Measurements from ENCODE around the gene COL4A2. TPM values are rescaled to one million over a fixed set of nuclear protein-coding genes. Genes with fewer than 3 reads are reported as not detected.
A peak's percentile ranks its signal among the peaks of the same experiment; 100 is the strongest.

COL4A2 gene
- total RNA-seq, 1 donor from 2014 or later, result 7.6 TPM

GRCh38 chr13:110403721-110404120, 96.6 kb downstream of the COL4A2 start:
- Histone ChIP-seq H3K27me3 (ENCODE audit: control insufficient read depth, insufficient read depth, low read length) (no peaks in the 10 kb centered on the region), H3K4me3 (ENCODE audit: low read depth, low read length) (no peak overlapping the region), H3K36me3 (ENCODE audit: control insufficient read depth, insufficient read depth, low read length) (no peaks in the 10 kb centered on the region)
- no peak for FAIRE-seq
- no peak for DNase-seq (ENCODE audit: low read depth)
- TF ChIP-seq CTCF (IDR thresholded peaks at IDR 0.05; ENCODE audit: insufficient read depth, low read length, severe bottlenecking), result no peak

- no peak for DNase-seq (ENCODE audit: low read depth)
- H3K4me3 ChIP-seq (ENCODE audit: low read depth, low read length), result no peak overlapping the region
- H3K27me3 ChIP-seq (ENCODE audit: control insufficient read depth, insufficient read depth, low read length), result no peaks in the 10 kb centered on the region
- no peaks in the 10 kb centered on the region for H3K36me3 ChIP-seq (ENCODE audit: control insufficient read depth, insufficient read depth, low read length)
- TF ChIP-seq CTCF (IDR thresholded peaks at IDR 0.05; ENCODE audit: insufficient read depth, low read length, severe bottlenecking), result no peak
- no peak for FAIRE-seq
Measured at GRCh38 chr13:110404321-110404720, 97.2 kb downstream of the COL4A2 start.

DNA sequence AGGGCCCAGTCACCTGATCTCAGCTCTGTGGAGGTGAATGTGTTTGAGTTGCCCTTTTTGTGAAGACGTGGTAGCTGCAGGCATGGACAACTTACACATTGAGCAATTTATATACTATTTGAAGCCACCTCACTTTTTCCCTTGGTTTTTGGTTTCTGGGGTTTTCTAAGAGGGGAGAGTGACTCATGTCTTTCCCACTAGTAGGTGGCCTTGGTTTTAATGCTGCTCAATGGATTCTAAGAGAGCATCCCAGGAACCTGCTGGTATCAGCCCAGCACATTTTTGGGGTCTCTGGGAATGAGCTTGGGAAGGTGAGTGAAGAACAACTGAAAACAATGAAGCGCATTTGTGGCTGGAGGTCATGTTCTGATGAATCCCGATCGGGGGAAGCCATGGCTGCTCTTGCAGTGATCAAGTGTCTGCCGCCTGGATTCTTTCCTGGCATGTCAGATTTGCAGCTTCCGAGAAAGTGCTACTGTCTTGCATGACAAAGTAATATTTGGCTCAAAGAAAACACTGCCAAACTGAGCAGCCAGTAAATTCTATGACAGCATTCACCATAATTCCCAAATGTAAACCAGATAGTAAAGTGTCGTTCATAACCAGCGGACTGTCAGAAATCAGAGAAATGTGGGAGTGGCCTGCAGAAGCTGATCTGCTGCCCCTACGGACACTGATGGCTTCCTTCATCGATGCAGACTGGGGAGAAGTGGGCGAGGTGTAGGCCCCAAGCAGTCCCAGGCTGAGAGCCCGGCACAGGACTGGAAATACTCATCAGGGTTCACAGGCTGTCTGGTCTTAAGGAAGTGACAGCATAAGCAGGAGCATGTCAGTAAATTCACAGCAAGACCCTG, 98.7 kb downstream of the COL4A2 start:
- FAIRE-seq (no peak), DNase-seq (ENCODE audit: low read depth) (peak; percentile 26)
- TF ChIP-seq CTCF (IDR thresholded peaks at IDR 0.05; ENCODE audit: insufficient read depth, low read length, severe bottlenecking), result no peak
- no peak overlapping the region for H3K4me3 ChIP-seq (ENCODE audit: low read depth, low read length)
- no peaks in the 10 kb centered on the region for H3K36me3 ChIP-seq (ENCODE audit: control insufficient read depth, insufficient read depth, low read length)
- H3K27me3 ChIP-seq (ENCODE audit: control insufficient read depth, insufficient read depth, low read length), result no peaks in the 10 kb centered on the region

DNA sequence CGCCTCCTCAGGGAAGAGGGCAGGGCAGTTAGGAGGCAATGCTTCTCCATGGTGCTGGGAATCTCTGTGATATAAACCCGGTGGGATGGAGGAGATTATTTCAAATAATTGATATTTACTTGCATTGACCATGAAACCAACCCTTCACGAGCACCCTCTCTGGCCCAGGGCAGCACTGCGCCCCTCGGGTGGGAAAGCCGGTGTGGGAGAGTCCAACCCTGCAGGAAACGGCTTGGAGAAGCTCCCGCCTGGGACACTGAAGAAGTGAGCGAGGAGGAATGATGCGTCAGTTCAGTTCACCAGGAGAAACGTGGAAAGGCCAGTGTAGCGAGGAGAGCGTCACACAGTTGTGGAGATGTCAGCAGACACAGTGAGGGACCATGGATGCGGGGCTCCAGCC, 99.9 kb downstream of the COL4A2 start:
- FAIRE-seq, result no peak
- DNase-seq (ENCODE audit: low read depth), result no peak
- no peak for TF ChIP-seq CTCF (IDR thresholded peaks at IDR 0.05; ENCODE audit: insufficient read depth, low read length, severe bottlenecking)
- Histone ChIP-seq H3K27me3 (ENCODE audit: control insufficient read depth, insufficient read depth, low read length) (no peaks in the 10 kb centered on the region), H3K36me3 (ENCODE audit: control insufficient read depth, insufficient read depth, low read length) (no peaks in the 10 kb centered on the region), H3K4me3 (ENCODE audit: low read depth, low read length) (no peak overlapping the region)

- TF ChIP-seq CTCF (IDR thresholded peaks at IDR 0.05; ENCODE audit: insufficient read depth, low read length, severe bottlenecking), result no peak
- Histone ChIP-seq H3K36me3 (ENCODE audit: control insufficient read depth, insufficient read depth, low read length) (no peaks in the 10 kb centered on the region), H3K4me3 (ENCODE audit: low read depth, low read length) (no peak overlapping the region), H3K27me3 (ENCODE audit: control insufficient read depth, insufficient read depth, low read length) (no peaks in the 10 kb centered on the region)
- DNase-seq (ENCODE audit: low read depth) (no peak), FAIRE-seq (no peak)
Measured at GRCh38 chr13:110407531-110407930, 100.4 kb downstream of the COL4A2 start.

DNA sequence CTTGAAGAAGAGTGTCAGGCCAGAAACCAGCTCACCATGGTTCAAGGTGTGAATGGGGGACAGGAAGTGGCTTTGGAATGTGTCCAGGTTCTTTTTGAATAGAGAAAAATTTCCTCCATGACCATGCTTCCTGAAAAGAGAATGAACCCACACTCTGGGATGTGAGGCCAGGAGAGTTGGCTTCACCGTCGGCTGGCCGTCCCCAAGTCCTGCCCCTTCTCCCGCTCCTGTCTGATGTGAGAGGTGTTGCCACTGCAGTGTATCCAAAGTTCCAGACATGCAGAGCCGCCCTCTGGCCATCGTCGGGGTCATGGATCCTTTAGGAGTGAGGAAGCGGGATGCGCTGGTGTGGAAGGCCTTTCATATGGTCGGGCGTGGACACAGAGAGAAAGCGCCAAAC, 101.2 kb downstream of the COL4A2 start:
- Histone ChIP-seq H3K36me3 (ENCODE audit: control insufficient read depth, insufficient read depth, low read length) (no peaks in the 10 kb centered on the region), H3K27me3 (ENCODE audit: control insufficient read depth, insufficient read depth, low read length) (no peaks in the 10 kb centered on the region), H3K4me3 (ENCODE audit: low read depth, low read length) (no peak overlapping the region)
- no peak for FAIRE-seq
- DNase-seq (ENCODE audit: low read depth), result no peak
- TF ChIP-seq CTCF (IDR thresholded peaks at IDR 0.05; ENCODE audit: insufficient read depth, low read length, severe bottlenecking), result no peak
